K562 (cell line): ENCODE results near the gene ARIH1. TPM values are rescaled to one million over a fixed set of nuclear protein-coding genes. Genes with fewer than 3 reads are reported as not detected.

Experiments
- ARHGAP35 ChIP-seq: fragments of 450-650 bp; IDR thresholded peaks from 2 replicates; pipeline ENCODE4 v1.6.1; 2018; ENCODE audit not compliant: partially characterized antibody
- ATF6 ChIP-seq: sonication (generic); formaldehyde crosslinking; IDR thresholded peaks from 2 replicates; pipeline ENCODE4 v1.4.0; 2020; ENCODE audit warnings: mild to moderate bottlenecking, missing genetic modification reagents
- BRD4 ChIP-seq: fragments of 200-600 bp; sonication (generic); IDR thresholded peaks from 2 replicates; pipeline ENCODE4 v1.6.1; 2017; ENCODE audit warnings: inconsistent platforms
- CBX1 ChIP-seq: sonication (generic); IDR thresholded peaks from 2 replicates; pipeline ENCODE4 v1.6.1; 2016; ENCODE audit warnings: antibody characterized with exemption, low read depth, mild to moderate bottlenecking
- DLX4 ChIP-seq: fragments of 250-450 bp; sonication (Bioruptor Pico); IDR thresholded peaks from 2 replicates; pipeline ENCODE4 v1.6.1; 2021; ENCODE audit warnings: mild to moderate bottlenecking
- EZH2 ChIP-seq: IDR thresholded peaks from 2 replicates; pipeline ENCODE4 v1.6.1; 2012; ENCODE audit warnings: low read depth, mild to moderate bottlenecking, inconsistent platforms, low read length, borderline replicate concordance
- HMBOX1 ChIP-seq: sonication (generic); IDR thresholded peaks from 2 replicates; pipeline ENCODE4 v1.6.1; 2016
- KDM2B ChIP-seq: fragments of 250-450 bp; sonication (Bioruptor Pico); IDR thresholded peaks from 2 replicates; pipeline ENCODE4 v1.8.0; 2021; ENCODE audit warnings: mild to moderate bottlenecking, moderate library complexity
- MTA2 ChIP-seq: fragments of 450-650 bp; IDR thresholded peaks from 2 replicates; pipeline ENCODE4 v1.6.1; 2016; ENCODE audit warnings: low read depth
- NCOA1 ChIP-seq: fragments of 450-650 bp; IDR thresholded peaks from 2 replicates; pipeline ENCODE4 v1.6.1; 2016; ENCODE audit warnings: low read depth
- NCOA2 ChIP-seq, 2 experiments: fragments of 450-650 bp; IDR thresholded peaks; 2 replicates each; pipeline ENCODE4 v1.6.1; 2018; ENCODE audit warnings: mild to moderate bottlenecking in 2 of 2, moderate library complexity in 1 of 2; ENCODE audit not compliant: partially characterized antibody in 2 of 2
- PHB2 ChIP-seq: fragments of 450-650 bp; IDR thresholded peaks from 2 replicates; pipeline ENCODE4 v1.6.1; 2017; ENCODE audit warnings: low read depth
- PYGO2 ChIP-seq: fragments of 450-650 bp; IDR thresholded peaks from 2 replicates; pipeline ENCODE4 v1.6.1; 2016; ENCODE audit warnings: mild to moderate bottlenecking, missing genetic modification characterization, moderate library complexity, missing compliant biosample characterization
- RUNX1 ChIP-seq: sonication (generic); IDR thresholded peaks from 2 replicates; pipeline ENCODE4 v1.6.1; 2016; ENCODE audit warnings: antibody characterized with exemption, low read depth
- SMAD2 ChIP-seq: fragments of 150-350 bp; IDR thresholded peaks from 2 replicates; pipeline ENCODE4 v1.6.1; 2014; ENCODE audit warnings: low read depth, mild to moderate bottlenecking, low read length
- SREBF2 ChIP-seq: sonication (generic); formaldehyde crosslinking; IDR thresholded peaks from 2 replicates; pipeline ENCODE4 v1.4.0; 2020; ENCODE audit warnings: mild to moderate bottlenecking, missing genetic modification reagents
- SRSF7 ChIP-seq: fragments of 200-400 bp; formaldehyde crosslinking; optimal IDR thresholded peaks from 2 replicates; pipeline ENCODE3; 2017; ENCODE audit warnings: mild to moderate bottlenecking, low read depth, low read length
- ZBTB34 ChIP-seq: fragments of 250-450 bp; sonication (Bioruptor Pico); IDR thresholded peaks from 2 replicates; pipeline ENCODE4 v1.8.0; 2021; ENCODE audit warnings: mild to moderate bottlenecking, moderate library complexity
- ZFP30 ChIP-seq: fragments of 250-450 bp; sonication (Bioruptor Pico); IDR thresholded peaks from 2 replicates; pipeline ENCODE4 v1.8.0; 2022; ENCODE audit warnings: moderate library complexity, mild to moderate bottlenecking, inconsistent platforms, borderline replicate concordance
- ZNF12 ChIP-seq: sonication (generic); formaldehyde crosslinking; IDR thresholded peaks from 2 replicates; pipeline ENCODE4 v1.4.0; 2020; ENCODE audit warnings: mild to moderate bottlenecking, missing genetic modification reagents
- polyA plus RNA-seq, 8 experiments: library from polyadenylated mRNA; depleted of rRNA in 4 of 8; stranded (reverse) in 5 of 8; unstranded in 3 of 8; fragments of >200 nt; fragmentation: Nextera tagmentation in 2 of 8; fragmentation: Illumina TruSeq in 1 of 8; extraction: Ambion mirVana in 2 of 8; extraction: Trizol in 1 of 8; gene quantifications; 2 replicates each; pipeline versions ENCODE4 v1.2.1 to v1.2.3, GENCODE V29; 2011 to 2014; ENCODE audit warnings: inconsistent platforms in 1 of 8, missing spikeins in 1 of 8
- total RNA-seq, 7 experiments: library from RNA; depleted of rRNA in 6 of 7; stranded (reverse); fragments of >200 nt in 6 of 7; fragmentation: Illumina TruSeq in 2 of 7; extraction: Trizol in 2 of 7; gene quantifications; 2 replicates each; pipeline versions ENCODE4 v1.2.1 to v1.2.3, GENCODE V29; 2011 to 2021; ENCODE audit warnings: low replicate concordance in 1 of 7

The ARIH1 gene
- total and polyA plus RNA-seq, 9 of the 15 experiments (the other 6 are each of a cell fraction or from before 2014, with no cell fraction given): 17.7 to 125 (median 31.4) TPM

- TF ChIP-seq SREBF2: 0 out of 2 replicates have a peak, but pooled peaks have one; percentile 58
- no peak for TF ChIP-seq ARHGAP35
- no peak for TF ChIP-seq PHB2
- TF ChIP-seq SRSF7: no peak
- no peak for TF ChIP-seq RUNX1
- no peak; the same call in 1 of the 2 replicates for TF ChIP-seq NCOA1
- peak; percentile 86; the same call in 1 of the 2 replicates for TF ChIP-seq CBX1
- no peak for TF ChIP-seq ZBTB34 (CRISPR knock-in tag)
- TF ChIP-seq ZNF12 (CRISPR knock-in tag): peak; percentile 82
- peak; percentile 55; the same call in 1 of the 2 replicates for TF ChIP-seq BRD4
- TF ChIP-seq EZH2: no peak
- no peak for TF ChIP-seq NCOA2 (IDR thresholded peaks at IDR 0.05; ENCODE audit: partially characterized antibody in 2 of 2)
- no peak for TF ChIP-seq ZFP30 (CRISPR knock-in tag)
- TF ChIP-seq MTA2: no peak
- no peak for TF ChIP-seq DLX4 (CRISPR knock-in tag)
- TF ChIP-seq ATF6: peak; percentile 54; the same call in 1 of the 2 replicates
- TF ChIP-seq PYGO2 (tag): no peak
- TF ChIP-seq SMAD2: no peak
- no peak for TF ChIP-seq HMBOX1
- no peak for TF ChIP-seq KDM2B (CRISPR knock-in tag)
Measured at GRCh38 chr15:72473614-72474465, at the start of gene ARIH1 (continued).
